Keratinocyte (primary cell): ENCODE measurements around the gene B4GALNT3. TPM values are rescaled to one million over a fixed set of nuclear protein-coding genes. Genes with fewer than 3 reads are reported as not detected.

Experiments
- DNase-seq: peaks from one replicate; pipeline ENCODE4 v3.0.0-alpha.2; 2011; ENCODE audit warnings: low read depth, missing footprints, low spot score
- FAIRE-seq: peaks from 2 replicates; lab custom pipeline; 2011; peaks lifted over from hg19 to GRCh38; lab: Jason Lieb, UNC
- H2AFZ ChIP-seq: 2 replicates; pipeline ENCODE4 v1.6.0; 2012; ENCODE audit warnings: low read length, control low read depth, inconsistent platforms; ENCODE audit not compliant: control insufficient read depth
- H3K27ac ChIP-seq: 2 replicates; pipeline ENCODE4 v1.5.1; 2011; ENCODE audit warnings: low read length; ENCODE audit not compliant: control insufficient read depth, insufficient read depth
- H3K27me3 ChIP-seq: 3 replicates; pipeline ENCODE4 v1.6.0; 2011; ENCODE audit warnings: low read length; ENCODE audit not compliant: control insufficient read depth, insufficient read depth; ENCODE audit errors: extremely low read depth
- H3K36me3 ChIP-seq, 2 experiments: 2 replicates in 1 of 2; 3 replicates in 1 of 2; pipeline ENCODE4 v1.5.1; 2011; ENCODE audit warnings: low read length in 2 of 2, mild to moderate bottlenecking in 1 of 2; ENCODE audit not compliant: control insufficient read depth in 2 of 2, insufficient read depth in 2 of 2; ENCODE audit errors: extremely low read depth in 1 of 2
- H3K4me1 ChIP-seq: 3 replicates; pipeline ENCODE4 v1.5.1; 2011; ENCODE audit warnings: low read length; ENCODE audit not compliant: control insufficient read depth, insufficient read depth; ENCODE audit errors: extremely low read depth
- H3K4me2 ChIP-seq: 3 replicates; pipeline ENCODE4 v1.6.0; 2011; ENCODE audit warnings: low read depth, low read length; ENCODE audit not compliant: control insufficient read depth, insufficient read depth; ENCODE audit errors: extremely low read depth
- H3K4me3 ChIP-seq, 3 experiments: fragments of 200-600 bp in 1 of 3; sonication (generic) in 1 of 3; 2 replicates in 2 of 3; 3 replicates in 1 of 3; pipeline ENCODE4 v1.5.1; 2011 to 2016; ENCODE audit warnings: low read length in 3 of 3, mild to moderate bottlenecking in 3 of 3, control low read depth in 2 of 3, inconsistent platforms in 1 of 3, low read depth in 1 of 3, mixed read lengths in 1 of 3, mixed run types in 1 of 3, moderate library complexity in 1 of 3; ENCODE audit not compliant: control insufficient read depth in 2 of 3, insufficient read depth in 2 of 3; ENCODE audit errors: extremely low read depth in 1 of 3
- H3K79me2 ChIP-seq: 2 replicates; pipeline ENCODE4 v1.6.0; 2012; ENCODE audit warnings: low read length; ENCODE audit not compliant: control insufficient read depth, insufficient read depth
- H3K9ac ChIP-seq: 3 replicates; pipeline ENCODE4 v1.6.0; 2011; ENCODE audit warnings: low read length; ENCODE audit not compliant: control insufficient read depth, insufficient read depth; ENCODE audit errors: extremely low read depth
- H3K9me1 ChIP-seq: 3 replicates; pipeline ENCODE4 v1.6.0; 2011; ENCODE audit warnings: low read length; ENCODE audit not compliant: control insufficient read depth, insufficient read depth; ENCODE audit errors: extremely low read depth
- H3K9me3 ChIP-seq: 2 replicates; pipeline ENCODE4 v1.5.1; 2012; ENCODE audit warnings: low read depth, low read length; ENCODE audit not compliant: control insufficient read depth
- H4K20me1 ChIP-seq: 3 replicates; pipeline ENCODE4 v1.6.0; 2011; ENCODE audit warnings: low read length; ENCODE audit not compliant: control insufficient read depth, insufficient read depth; ENCODE audit errors: extremely low read depth
- CTCF ChIP-seq, 3 experiments: IDR thresholded peaks in 1 of 3; conservative IDR thresholded peaks in 1 of 3; optimal IDR thresholded peaks in 1 of 3; 2 replicates in 2 of 3; 3 replicates in 1 of 3; pipeline versions ENCODE3 to v1.5.1; 2011; ENCODE audit warnings: low read length in 3 of 3, mild to moderate bottlenecking in 3 of 3, moderate library complexity in 2 of 3, control low read depth in 1 of 3, inconsistent platforms in 1 of 3; ENCODE audit not compliant: insufficient read depth in 2 of 3; ENCODE audit errors: extremely low read depth in 1 of 3
- EZH2 ChIP-seq: IDR thresholded peaks from one replicate; pipeline ENCODE4 v1.6.1; 2012; ENCODE audit warnings: inconsistent platforms, mild to moderate bottlenecking, low read length, moderate library complexity
- dilution Hi-C: fragments of 300-500 bp; cut with MboI; formaldehyde crosslinking; loops from one replicate; pipeline ENCODE4 v1.7.0; 2020; ENCODE audit warnings: low sequenced_read_pairs; ENCODE audit not compliant: extremely low pct_ligation_motif_present
- polyA plus RNA-seq, 5 experiments: library from polyadenylated mRNA; depleted of rRNA in 3 of 5; stranded (reverse) in 3 of 5; stranded (forward) in 1 of 5; unstranded in 1 of 5; fragments of >200 nt; gene quantifications; 1 replicate in 1 of 5; 2 replicates in 3 of 5; 3 replicates in 1 of 5; pipeline versions ENCODE4 v1.2.1 to v1.2.3, GENCODE V29; 2011 to 2012; ENCODE audit warnings: missing spikeins in 2 of 5, low read depth in 1 of 5, low replicate concordance in 1 of 5

B4GALNT3 gene
- polyA plus RNA-seq, 1 donor (not counting 4 experiments of a cell fraction or from before 2014, with no cell fraction given): 7.5 TPM

GRCh38 chr12:599756-600155 is 140.0 kb downstream of the B4GALNT3 start:
- peak; percentile 23 for FAIRE-seq
- dilution Hi-C loops: no loop called here

GRCh38 chr12:601976-602699 is 142.4 kb downstream of the B4GALNT3 start:
- Histone ChIP-seq H3K27me3 (no peaks in the 10 kb centered on the region), H3K27ac (no peak overlapping the region), H4K20me1 (no peaks in the 10 kb centered on the region), H3K4me3 (no peak overlapping the region), H3K4me2 (peak overlapping the region; percentile 44), H3K4me1 (peaks cover 50% of the 10 kb centered on the region), H3K9me1 (no peaks in the 10 kb centered on the region), H3K9ac (no peak overlapping the region), H3K36me3 (no peaks in the 10 kb centered on the region), H2AFZ (no peak overlapping the region), H3K79me2 (no peaks in the 10 kb centered on the region), H3K9me3 (no peaks in the 10 kb centered on the region)
- FAIRE-seq (peak; percentile 88), DNase-seq (no peak)
- dilution Hi-C loops: no loop called here
- TF ChIP-seq EZH2: no peak
- TF ChIP-seq CTCF (optimal IDR thresholded peaks at IDR 0.05 in 1 of 3, IDR thresholded peaks at IDR 0.05 in 1 of 3, conservative IDR thresholded peaks at IDR 0.05 in 1 of 3; ENCODE audit: extremely low read depth in 1 of 3, insufficient read depth in 2 of 3, low read length in 3 of 3): no peak

More at GRCh38 chr12:599756-600155, 140.0 kb downstream of the B4GALNT3 start:
- H3K9me1 ChIP-seq: no peaks in the 10 kb centered on the region
- H3K9me3 ChIP-seq: no peaks in the 10 kb centered on the region
- no peak overlapping the region for H3K4me3 ChIP-seq
- no peaks in the 10 kb centered on the region for H3K36me3 ChIP-seq
- H3K79me2 ChIP-seq: no peaks in the 10 kb centered on the region
- no peaks in the 10 kb centered on the region for H4K20me1 ChIP-seq
- DNase-seq: no peak
- H3K4me2 ChIP-seq: peak overlapping the region; percentile 25
- TF ChIP-seq CTCF (optimal IDR thresholded peaks at IDR 0.05 in 1 of 3, IDR thresholded peaks at IDR 0.05 in 1 of 3, conservative IDR thresholded peaks at IDR 0.05 in 1 of 3; ENCODE audit: extremely low read depth in 1 of 3, insufficient read depth in 2 of 3, low read length in 3 of 3) (no peak), EZH2 (no peak)
- H3K9ac ChIP-seq: no peak overlapping the region
- H2AFZ ChIP-seq: peak overlapping the region; percentile 72
- H3K4me1 ChIP-seq: peaks cover 38% of the 10 kb centered on the region
- no peak overlapping the region for H3K27ac ChIP-seq
- no peaks in the 10 kb centered on the region for H3K27me3 ChIP-seq
